ENCODE measurements around the gene PHAX. TPM values are rescaled to one million over a fixed set of nuclear protein-coding genes. Genes with fewer than 3 reads are reported as not detected.

The PHAX gene
- total RNA-seq, 1 experiment from 2014 or later, result 46.7 TPM

Small RNA genes within 50 kb of the gene (small RNA-seq; reads per million reads assigned to genes)
- gene BOLA3P3, result 0 reads per million in 2 experiments
- 0 reads per million in 2 experiments for gene RNU6-290P

Other genes starting within 250 kb of the PHAX start
- 3.2 and 6.7 TPM in 2 replicates for gene GRAMD2B, start 177.5 kb upstream of the PHAX start, total RNA-seq (2014; rRNA removed; shearing (Covaris generic))
- gene ALDH7A1, start 5.7 kb upstream of the PHAX start, total RNA-seq (2014; rRNA removed; shearing (Covaris generic)), result 34.7 and 34.9 TPM in 2 replicates
- gene LMNB1, start 176.2 kb downstream of the PHAX start, total RNA-seq (2014; rRNA removed; shearing (Covaris generic)), result 44.2 and 44.6 TPM in 2 replicates

All from SK-MEL-5 (cell line).